Measurements from ENCODE around the gene FCHO2. TPM values are rescaled to one million over a fixed set of nuclear protein-coding genes. Genes with fewer than 3 reads are reported as not detected.

FCHO2 gene
- total RNA-seq, 1 donor from 2014 or later, result 5.3 TPM

DNA sequence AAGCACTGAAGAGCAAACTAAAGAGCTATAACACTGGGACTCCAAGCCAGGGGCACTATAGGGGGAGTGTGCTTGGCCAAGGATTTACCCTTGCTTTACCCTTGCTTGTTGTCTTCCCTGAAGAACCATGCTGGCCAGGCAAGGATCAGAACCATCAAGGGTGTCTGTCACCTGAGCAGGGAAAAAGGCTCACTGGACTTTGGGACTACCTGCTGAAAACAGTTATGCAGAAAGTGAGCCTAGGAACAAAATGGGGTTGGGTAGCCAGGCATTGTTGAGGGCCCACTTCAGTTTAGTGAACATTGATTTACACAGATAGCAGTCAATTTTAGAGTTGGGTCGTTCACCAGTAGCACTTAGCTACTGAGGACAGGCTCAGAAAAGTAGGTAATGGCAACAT, 156.5 kb downstream of the FCHO2 start:
- H3K9me3 Mint-ChIP-seq, result peaks cover 9% of the 10 kb centered on the region
- no peaks in the 10 kb centered on the region for H3K36me3 Mint-ChIP-seq (ENCODE audit: low read depth)
- TF ChIP-seq, protein P1, sequence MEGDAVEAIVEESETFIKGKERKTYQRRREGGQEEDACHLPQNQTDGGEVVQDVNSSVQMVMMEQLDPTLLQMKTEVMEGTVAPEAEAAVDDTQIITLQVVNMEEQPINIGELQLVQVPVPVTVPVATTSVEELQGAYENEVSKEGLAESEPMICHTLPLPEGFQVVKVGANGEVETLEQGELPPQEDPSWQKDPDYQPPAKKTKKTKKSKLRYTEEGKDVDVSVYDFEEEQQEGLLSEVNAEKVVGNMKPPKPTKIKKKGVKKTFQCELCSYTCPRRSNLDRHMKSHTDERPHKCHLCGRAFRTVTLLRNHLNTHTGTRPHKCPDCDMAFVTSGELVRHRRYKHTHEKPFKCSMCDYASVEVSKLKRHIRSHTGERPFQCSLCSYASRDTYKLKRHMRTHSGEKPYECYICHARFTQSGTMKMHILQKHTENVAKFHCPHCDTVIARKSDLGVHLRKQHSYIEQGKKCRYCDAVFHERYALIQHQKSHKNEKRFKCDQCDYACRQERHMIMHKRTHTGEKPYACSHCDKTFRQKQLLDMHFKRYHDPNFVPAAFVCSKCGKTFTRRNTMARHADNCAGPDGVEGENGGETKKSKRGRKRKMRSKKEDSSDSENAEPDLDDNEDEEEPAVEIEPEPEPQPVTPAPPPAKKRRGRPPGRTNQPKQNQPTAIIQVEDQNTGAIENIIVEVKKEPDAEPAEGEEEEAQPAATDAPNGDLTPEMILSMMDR (IDR thresholded peaks at IDR 0.05), result no peak
- intact Hi-C loops (cut with micrococcal nuclease), result no loop called here
- ChIA-PET POLR2A (no interaction called here), CTCF (no interaction called here)
- ATAC-seq (ENCODE audit: low read depth) (no peak), DNase-seq (no peak)
- H3K4me3 Mint-ChIP-seq, result no peak overlapping the region
- no peak overlapping the region for H3K27ac Mint-ChIP-seq
- H3K4me1 Mint-ChIP-seq, result no peaks in the 10 kb centered on the region
- peaks cover 39% of the 10 kb centered on the region for H3K27me3 Mint-ChIP-seq

DNA sequence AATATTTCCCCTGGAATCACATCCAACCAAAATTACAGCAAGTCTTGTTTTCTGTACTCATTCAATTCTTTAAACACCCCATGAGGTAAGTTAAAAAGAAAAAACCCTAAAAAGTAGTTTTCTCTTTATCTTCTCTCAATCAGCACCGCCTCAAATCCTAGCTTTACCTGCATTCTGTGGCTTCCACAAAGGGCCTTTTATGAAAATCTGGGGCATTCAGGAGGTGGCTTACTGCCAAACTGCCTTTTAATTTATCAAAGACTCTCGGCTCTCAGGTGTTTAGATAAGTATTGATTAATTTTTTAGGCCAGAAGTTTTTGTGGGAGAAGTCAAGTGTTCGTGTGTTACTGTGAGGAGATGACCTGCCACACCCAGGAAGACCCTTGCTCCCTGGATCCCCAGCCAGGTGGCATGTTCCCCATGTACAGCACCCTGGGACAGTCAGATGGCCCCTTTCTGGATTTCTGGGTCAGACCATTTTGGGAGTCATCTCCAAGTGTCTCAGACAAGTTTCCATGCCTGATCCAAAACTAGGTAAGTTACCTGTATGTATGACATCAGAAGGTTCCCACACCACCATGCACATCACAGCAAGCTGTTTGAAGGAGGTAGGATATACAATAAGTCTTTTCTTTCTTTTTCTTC, 158.3 kb downstream of the FCHO2 start:
- ChIA-PET CTCF (no interaction called here), POLR2A (no interaction called here)
- Mint-ChIP-seq H3K4me3 (no peak overlapping the region), H3K4me1 (no peaks in the 10 kb centered on the region), H3K9me3 (peaks cover 3% of the 10 kb centered on the region), H3K27me3 (peaks cover 50% of the 10 kb centered on the region), H3K36me3 (ENCODE audit: low read depth) (no peaks in the 10 kb centered on the region), H3K27ac (no peak overlapping the region)
- ATAC-seq (ENCODE audit: low read depth) (no peak), DNase-seq (no peak)
- TF ChIP-seq, protein P1 (IDR thresholded peaks at IDR 0.05), result no peak
- intact Hi-C loops (cut with micrococcal nuclease), result no loop called here

DNA sequence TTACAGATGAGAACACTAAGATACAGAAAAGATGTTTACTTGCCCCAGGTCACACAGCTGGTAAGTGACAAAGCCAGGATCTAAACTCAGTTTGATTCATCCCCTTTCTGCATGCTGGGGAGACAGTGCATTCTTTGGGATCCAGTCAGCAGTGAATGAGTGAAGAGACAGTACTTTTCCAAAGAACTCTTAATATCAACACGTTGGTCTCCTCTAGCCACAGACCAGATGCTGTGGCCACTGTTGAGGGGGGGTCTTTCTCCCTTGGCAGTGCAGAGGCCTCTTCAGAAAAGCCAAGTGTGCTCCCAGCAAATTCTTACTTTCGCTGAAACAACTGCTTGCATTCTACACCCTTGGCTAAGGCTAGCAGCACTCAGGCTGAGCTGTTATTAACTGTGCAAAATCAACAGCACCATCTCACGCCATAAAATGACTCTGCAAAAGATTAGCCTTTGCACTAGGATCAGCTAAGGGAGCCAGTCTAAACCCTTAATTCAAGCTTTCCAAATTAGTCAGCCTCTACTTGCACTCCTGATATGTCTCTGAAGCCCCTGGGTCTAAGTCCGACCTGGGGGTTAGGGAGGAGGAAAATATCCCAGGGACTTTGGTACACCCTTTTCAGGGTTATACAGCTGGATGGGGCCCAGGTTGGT, 159.7 kb downstream of the FCHO2 start:
- intact Hi-C loops (cut with micrococcal nuclease), result no loop called here
- peaks cover 55% of the 10 kb centered on the region for H3K27me3 Mint-ChIP-seq
- TF ChIP-seq, protein P1 (IDR thresholded peaks at IDR 0.05), result no peak
- no peak overlapping the region for H3K27ac Mint-ChIP-seq
- ChIA-PET CTCF (no interaction called here), POLR2A (no interaction called here)
- no peak for DNase-seq
- ATAC-seq (ENCODE audit: low read depth), result no peak
- H3K36me3 Mint-ChIP-seq (ENCODE audit: low read depth), result no peaks in the 10 kb centered on the region
- no peak overlapping the region for H3K4me3 Mint-ChIP-seq
- H3K9me3 Mint-ChIP-seq, result peaks cover 3% of the 10 kb centered on the region
- peaks cover 3% of the 10 kb centered on the region for H3K4me1 Mint-ChIP-seq

GRCh38 chr5:73116506-73116905, 160.7 kb downstream of the FCHO2 start:
- intact Hi-C loops (cut with micrococcal nuclease), result no loop called here
- CTCF ChIA-PET, result no interaction called here
- no peak overlapping the region for H3K4me3 Mint-ChIP-seq
- H3K9me3 Mint-ChIP-seq, result peaks cover 3% of the 10 kb centered on the region
- H3K36me3 Mint-ChIP-seq (ENCODE audit: low read depth), result no peaks in the 10 kb centered on the region
- H3K27me3 Mint-ChIP-seq, result peaks cover 62% of the 10 kb centered on the region
- TF ChIP-seq, protein P1 (IDR thresholded peaks at IDR 0.05), result no peak
- no peak for ATAC-seq (ENCODE audit: low read depth)
- peaks cover 7% of the 10 kb centered on the region for H3K4me1 Mint-ChIP-seq
- POLR2A ChIA-PET, result no interaction called here
- no peak for DNase-seq
- no peak overlapping the region for H3K27ac Mint-ChIP-seq

DNA sequence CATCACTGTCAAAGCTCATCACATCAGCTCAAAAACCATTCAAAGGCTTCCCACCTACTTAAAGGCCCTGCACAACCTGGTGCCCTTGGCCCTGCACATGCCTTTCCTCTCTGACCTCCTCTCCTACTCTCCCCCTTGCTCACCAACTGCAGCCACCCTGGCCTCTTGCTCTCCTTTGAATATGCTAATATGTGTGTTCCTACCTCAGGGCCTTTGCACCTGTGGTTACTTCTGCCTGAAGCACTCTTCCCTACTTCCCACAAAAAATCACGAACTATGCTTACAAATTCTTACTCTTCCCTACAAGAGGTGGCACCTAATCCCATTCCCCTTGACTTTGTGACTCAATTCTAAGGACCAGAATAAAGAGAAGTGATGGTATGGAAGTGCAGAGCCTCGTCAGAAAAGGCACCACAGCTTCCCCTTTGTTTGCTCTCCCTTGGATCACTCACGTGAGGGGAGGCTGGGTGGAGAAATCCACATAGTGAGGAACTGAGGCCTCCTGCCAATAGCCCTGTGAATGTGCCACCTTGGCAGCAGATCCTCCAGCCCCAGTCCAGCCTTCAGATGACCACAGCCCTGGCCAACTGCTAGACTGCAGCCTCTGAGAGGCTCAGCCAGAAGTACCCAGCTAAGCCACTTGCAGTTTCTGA, 161.4 kb downstream of the FCHO2 start:
- no peaks in the 10 kb centered on the region for H3K36me3 Mint-ChIP-seq (ENCODE audit: low read depth)
- no peak for DNase-seq
- H3K4me1 Mint-ChIP-seq, result peaks cover 7% of the 10 kb centered on the region
- TF ChIP-seq, protein P1 (IDR thresholded peaks at IDR 0.05), result no peak
- intact Hi-C loops (cut with micrococcal nuclease), result no loop called here
- ChIA-PET POLR2A (no interaction called here), CTCF (no interaction called here)
- no peak for ATAC-seq (ENCODE audit: low read depth)
- H3K4me3 Mint-ChIP-seq, result no peak overlapping the region
- H3K27me3 Mint-ChIP-seq, result peaks cover 67% of the 10 kb centered on the region
- H3K27ac Mint-ChIP-seq, result no peak overlapping the region
- peaks cover 3% of the 10 kb centered on the region for H3K9me3 Mint-ChIP-seq

Measured in activated B cell treated with CpG ODN at 0.5 μM for 24 hours (primary cell).